HG03469 (cell line): ENCODE data around the gene PSPN.

Experiments
- ATAC-seq: cut with Tn5 transposase; IDR thresholded peaks from one replicate; pipeline ENCODE4 v1.9.1; 2021; ENCODE audit warnings: mild to moderate bottlenecking, moderate library complexity, moderate number of reproducible peaks; ENCODE audit not compliant: unreplicated experiment

The PSPN gene

GRCh38 chr19:6333439-6333838 lies 42.3 kb downstream of the PSPN start, which contains the start of gene ACER1:
ACER1 (minus strand) TSS chr19:6333612; CDS start chr19:6333551, 61 bp downstream.
- ATAC-seq = no peak

GRCh38 chr19:6326815-6327214 lies 48.9 kb downstream of the PSPN start:
- ATAC-seq = no peak

- ATAC-seq = no peak
These were observed 50.1 kb downstream of the PSPN start for GRCh38 chr19:6325614-6326013.
